22Rv1 (cell line): ENCODE data around the gene ASB7.

Experiments used
- ZFX ChIP-seq: fragments of 450-650 bp; IDR thresholded peaks from 2 replicates; pipeline ENCODE4 v1.6.1; 2017; ENCODE audit warnings: antibody characterized with exemption, borderline replicate concordance
- TF ChIP-seq, protein P1 (sequence below): fragments of 450-650 bp; IDR thresholded peaks from 2 replicates; pipeline ENCODE4 v1.5.1; 2017; ENCODE audit warnings: mild to moderate bottlenecking

DNA sequence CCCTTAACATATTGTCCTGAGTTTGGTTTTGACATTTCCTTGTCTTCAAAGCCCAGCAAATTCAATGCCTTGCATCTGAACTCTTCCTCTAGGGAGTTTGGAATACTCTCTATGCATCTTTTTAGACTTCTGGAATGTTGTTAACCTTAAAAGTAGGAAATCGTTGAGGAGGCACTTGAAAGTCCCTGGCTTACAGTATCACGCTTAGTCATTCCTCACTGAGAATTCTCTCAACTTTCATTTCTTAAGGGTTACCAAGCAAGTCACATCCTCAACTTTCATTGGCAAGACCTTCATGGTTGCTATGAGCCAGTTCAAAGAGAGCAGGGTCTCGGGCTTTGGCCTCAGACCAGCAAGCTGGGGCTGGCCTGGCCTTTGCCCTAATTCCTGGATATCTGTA is 89.9 kb downstream of the ASB7 start:
- TF ChIP-seq, protein P1, sequence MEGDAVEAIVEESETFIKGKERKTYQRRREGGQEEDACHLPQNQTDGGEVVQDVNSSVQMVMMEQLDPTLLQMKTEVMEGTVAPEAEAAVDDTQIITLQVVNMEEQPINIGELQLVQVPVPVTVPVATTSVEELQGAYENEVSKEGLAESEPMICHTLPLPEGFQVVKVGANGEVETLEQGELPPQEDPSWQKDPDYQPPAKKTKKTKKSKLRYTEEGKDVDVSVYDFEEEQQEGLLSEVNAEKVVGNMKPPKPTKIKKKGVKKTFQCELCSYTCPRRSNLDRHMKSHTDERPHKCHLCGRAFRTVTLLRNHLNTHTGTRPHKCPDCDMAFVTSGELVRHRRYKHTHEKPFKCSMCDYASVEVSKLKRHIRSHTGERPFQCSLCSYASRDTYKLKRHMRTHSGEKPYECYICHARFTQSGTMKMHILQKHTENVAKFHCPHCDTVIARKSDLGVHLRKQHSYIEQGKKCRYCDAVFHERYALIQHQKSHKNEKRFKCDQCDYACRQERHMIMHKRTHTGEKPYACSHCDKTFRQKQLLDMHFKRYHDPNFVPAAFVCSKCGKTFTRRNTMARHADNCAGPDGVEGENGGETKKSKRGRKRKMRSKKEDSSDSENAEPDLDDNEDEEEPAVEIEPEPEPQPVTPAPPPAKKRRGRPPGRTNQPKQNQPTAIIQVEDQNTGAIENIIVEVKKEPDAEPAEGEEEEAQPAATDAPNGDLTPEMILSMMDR: no peak
- TF ChIP-seq ZFX: no peak
